ENCODE results near the gene CLEC18B.
A peak's percentile ranks its signal among the peaks of the same experiment; 100 is the strongest.

The CLEC18B gene

DNA sequence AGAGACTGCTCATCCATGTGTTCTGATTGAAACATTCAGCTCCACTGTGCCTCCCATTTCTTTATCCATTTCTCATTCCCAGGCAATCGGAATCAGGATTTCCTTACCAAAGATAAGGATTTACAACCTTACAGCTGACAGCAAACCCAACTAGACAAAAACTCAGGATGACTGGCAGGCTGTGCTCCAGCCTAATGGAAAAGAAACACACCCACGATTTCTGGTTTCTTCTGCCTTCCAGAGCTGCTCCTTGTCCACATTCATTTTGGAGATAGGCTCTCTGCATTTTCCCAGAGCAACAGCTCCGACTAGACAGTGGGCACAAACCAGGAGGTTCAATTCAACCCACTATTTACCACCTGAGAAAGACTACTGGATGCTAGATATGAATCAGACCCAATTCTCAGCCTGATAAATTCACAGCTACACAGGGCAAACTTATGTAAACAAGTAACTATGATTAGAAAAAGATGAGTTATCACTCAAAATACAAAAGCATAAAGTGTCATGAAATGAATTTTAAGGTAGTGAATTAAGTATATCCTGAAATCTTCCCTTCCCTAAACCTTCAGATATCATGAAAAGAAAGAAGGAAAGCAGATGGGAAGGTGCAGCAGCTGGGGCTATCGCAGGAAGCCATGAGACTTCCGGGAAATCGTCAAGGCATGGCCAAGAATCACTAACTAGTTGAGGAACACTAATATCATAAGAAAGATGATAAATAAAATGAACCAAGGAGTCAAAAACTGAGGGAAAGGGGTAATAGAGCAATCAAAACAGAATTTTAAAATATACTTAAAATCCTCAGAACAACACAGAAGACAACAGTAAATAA lies 44.8 kb upstream of the CLEC18B start:
- TF ChIP-seq SPI1 (IDR thresholded peaks at IDR 0.05; ENCODE audit: borderline replicate concordance, low read depth) = no peak
- no peak for TF ChIP-seq GABPA (IDR thresholded peaks at IDR 0.05; ENCODE audit: low read depth)
- TF ChIP-seq, protein P1, sequence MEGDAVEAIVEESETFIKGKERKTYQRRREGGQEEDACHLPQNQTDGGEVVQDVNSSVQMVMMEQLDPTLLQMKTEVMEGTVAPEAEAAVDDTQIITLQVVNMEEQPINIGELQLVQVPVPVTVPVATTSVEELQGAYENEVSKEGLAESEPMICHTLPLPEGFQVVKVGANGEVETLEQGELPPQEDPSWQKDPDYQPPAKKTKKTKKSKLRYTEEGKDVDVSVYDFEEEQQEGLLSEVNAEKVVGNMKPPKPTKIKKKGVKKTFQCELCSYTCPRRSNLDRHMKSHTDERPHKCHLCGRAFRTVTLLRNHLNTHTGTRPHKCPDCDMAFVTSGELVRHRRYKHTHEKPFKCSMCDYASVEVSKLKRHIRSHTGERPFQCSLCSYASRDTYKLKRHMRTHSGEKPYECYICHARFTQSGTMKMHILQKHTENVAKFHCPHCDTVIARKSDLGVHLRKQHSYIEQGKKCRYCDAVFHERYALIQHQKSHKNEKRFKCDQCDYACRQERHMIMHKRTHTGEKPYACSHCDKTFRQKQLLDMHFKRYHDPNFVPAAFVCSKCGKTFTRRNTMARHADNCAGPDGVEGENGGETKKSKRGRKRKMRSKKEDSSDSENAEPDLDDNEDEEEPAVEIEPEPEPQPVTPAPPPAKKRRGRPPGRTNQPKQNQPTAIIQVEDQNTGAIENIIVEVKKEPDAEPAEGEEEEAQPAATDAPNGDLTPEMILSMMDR (IDR thresholded peaks at IDR 0.05; ENCODE audit: insufficient read depth, low read length) = no peak
- TF ChIP-seq, protein P2, sequence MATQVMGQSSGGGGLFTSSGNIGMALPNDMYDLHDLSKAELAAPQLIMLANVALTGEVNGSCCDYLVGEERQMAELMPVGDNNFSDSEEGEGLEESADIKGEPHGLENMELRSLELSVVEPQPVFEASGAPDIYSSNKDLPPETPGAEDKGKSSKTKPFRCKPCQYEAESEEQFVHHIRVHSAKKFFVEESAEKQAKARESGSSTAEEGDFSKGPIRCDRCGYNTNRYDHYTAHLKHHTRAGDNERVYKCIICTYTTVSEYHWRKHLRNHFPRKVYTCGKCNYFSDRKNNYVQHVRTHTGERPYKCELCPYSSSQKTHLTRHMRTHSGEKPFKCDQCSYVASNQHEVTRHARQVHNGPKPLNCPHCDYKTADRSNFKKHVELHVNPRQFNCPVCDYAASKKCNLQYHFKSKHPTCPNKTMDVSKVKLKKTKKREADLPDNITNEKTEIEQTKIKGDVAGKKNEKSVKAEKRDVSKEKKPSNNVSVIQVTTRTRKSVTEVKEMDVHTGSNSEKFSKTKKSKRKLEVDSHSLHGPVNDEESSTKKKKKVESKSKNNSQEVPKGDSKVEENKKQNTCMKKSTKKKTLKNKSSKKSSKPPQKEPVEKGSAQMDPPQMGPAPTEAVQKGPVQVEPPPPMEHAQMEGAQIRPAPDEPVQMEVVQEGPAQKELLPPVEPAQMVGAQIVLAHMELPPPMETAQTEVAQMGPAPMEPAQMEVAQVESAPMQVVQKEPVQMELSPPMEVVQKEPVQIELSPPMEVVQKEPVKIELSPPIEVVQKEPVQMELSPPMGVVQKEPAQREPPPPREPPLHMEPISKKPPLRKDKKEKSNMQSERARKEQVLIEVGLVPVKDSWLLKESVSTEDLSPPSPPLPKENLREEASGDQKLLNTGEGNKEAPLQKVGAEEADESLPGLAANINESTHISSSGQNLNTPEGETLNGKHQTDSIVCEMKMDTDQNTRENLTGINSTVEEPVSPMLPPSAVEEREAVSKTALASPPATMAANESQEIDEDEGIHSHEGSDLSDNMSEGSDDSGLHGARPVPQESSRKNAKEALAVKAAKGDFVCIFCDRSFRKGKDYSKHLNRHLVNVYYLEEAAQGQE (IDR thresholded peaks at IDR 0.05; ENCODE audit: insufficient replicate concordance, low read depth) = no peak
- DNase-seq (ENCODE audit: low read depth in 1 of 2, low spot score in 1 of 2) = no peak
- Histone ChIP-seq H3K27ac (replicated peaks) (no peak overlapping the region), H3K4me3 (replicated peaks; ENCODE audit: insufficient read depth, low read length) (no peak overlapping the region), H3K27me3 (ENCODE audit: insufficient read depth, poor library complexity, severe bottlenecking) (no peaks in the 10 kb centered on the region)

DNA sequence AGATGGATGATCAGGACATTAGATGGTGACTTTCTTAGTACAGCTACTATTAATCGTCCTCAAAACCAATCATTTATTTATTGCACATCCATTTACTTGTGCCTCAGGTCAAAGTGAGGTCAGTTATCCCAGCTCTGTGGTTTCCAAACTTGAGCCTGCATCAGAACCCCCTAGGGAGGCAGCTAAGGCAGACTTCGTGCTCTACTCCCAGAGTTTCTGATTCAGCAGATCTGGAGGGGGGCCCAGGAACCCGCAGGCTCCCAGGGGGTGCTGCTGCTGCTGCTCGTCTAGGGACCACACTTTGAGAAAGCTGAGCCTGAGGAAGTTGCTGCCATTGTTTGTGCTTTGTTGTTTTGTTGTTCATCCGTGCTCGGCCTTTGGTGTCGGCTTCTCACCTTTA lies 44.0 kb upstream of the CLEC18B start:
- H3K27me3 ChIP-seq (ENCODE audit: insufficient read depth, poor library complexity, severe bottlenecking) = no peaks in the 10 kb centered on the region
- no peak for DNase-seq (ENCODE audit: low read depth in 1 of 2, low spot score in 1 of 2)

DNA sequence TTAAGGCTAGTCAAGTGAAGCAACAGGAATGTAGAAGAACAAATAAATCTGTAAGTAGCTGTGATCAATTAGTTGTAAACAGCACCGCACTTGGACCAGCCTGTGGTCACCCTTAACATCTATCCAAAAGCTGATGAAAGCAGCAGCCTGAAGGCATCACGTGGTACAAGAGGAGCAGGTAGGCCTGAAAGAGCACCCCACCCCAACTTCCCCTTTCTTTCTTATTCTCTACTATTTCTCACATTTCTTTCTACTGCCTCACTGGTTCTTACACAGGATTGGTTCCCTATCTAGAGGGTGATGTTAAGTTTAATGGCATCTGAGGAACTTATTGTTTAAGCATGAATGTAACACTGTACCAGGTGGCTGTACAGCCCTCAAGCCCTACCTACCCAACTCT lies 42.6 kb upstream of the CLEC18B start:
- H3K27me3 ChIP-seq (ENCODE audit: insufficient read depth, poor library complexity, severe bottlenecking) = no peaks in the 10 kb centered on the region
- DNase-seq (ENCODE audit: low read depth in 1 of 2, low spot score in 1 of 2) = peak; percentile 5 to 33
- no peak for TF ChIP-seq POLR2AphosphoS5 (IDR thresholded peaks at IDR 0.05; ENCODE audit: low read depth)
- no peak for TF ChIP-seq SPI1 (IDR thresholded peaks at IDR 0.05; ENCODE audit: borderline replicate concordance, low read depth)
- no peak overlapping the region for H3K27ac ChIP-seq (replicated peaks)
- no peak overlapping the region for H3K4me3 ChIP-seq (replicated peaks; ENCODE audit: insufficient read depth, low read length)

More for the DNA sequence above, 44.0 kb upstream of the CLEC18B start:
- TF ChIP-seq SPI1 (IDR thresholded peaks at IDR 0.05; ENCODE audit: borderline replicate concordance, low read depth) (no peak), GABPA (IDR thresholded peaks at IDR 0.05; ENCODE audit: low read depth) (no peak), POLR2AphosphoS5 (IDR thresholded peaks at IDR 0.05; ENCODE audit: low read depth) (no peak)
- TF ChIP-seq, protein P2 (IDR thresholded peaks at IDR 0.05; ENCODE audit: insufficient replicate concordance, low read depth) = no peak
- TF ChIP-seq, protein P1 (IDR thresholded peaks at IDR 0.05; ENCODE audit: insufficient read depth, low read length) = no peak
- Histone ChIP-seq H3K27ac (replicated peaks) (no peak overlapping the region), H3K4me3 (replicated peaks; ENCODE audit: insufficient read depth, low read length) (no peak overlapping the region)

DNA sequence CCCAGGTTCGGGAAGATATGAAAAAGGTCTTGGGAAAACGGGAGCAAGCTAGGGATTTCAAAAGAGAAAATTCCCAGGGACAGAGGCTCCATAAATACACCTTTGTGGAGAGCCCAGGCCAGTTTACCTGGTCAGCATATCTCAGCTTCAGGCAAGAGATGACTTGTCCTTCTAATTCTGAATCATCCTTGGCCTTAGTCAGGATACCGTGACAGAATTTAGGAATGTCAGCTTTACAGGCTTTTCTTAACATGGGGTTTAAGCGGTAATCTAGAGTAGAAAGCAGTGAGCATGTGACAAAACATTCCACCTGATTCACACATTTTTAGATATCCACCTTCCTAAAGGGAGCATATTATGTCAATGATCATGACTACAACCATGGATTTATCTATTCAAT lies 41.1 kb upstream of the CLEC18B start:
- no peaks in the 10 kb centered on the region for H3K27me3 ChIP-seq (ENCODE audit: insufficient read depth, poor library complexity, severe bottlenecking)
- TF ChIP-seq SPI1 (IDR thresholded peaks at IDR 0.05; ENCODE audit: borderline replicate concordance, low read depth) (no peak), POLR2AphosphoS5 (IDR thresholded peaks at IDR 0.05; ENCODE audit: low read depth) (no peak), GABPA (IDR thresholded peaks at IDR 0.05; ENCODE audit: low read depth) (no peak)
- TF ChIP-seq, protein P2 (IDR thresholded peaks at IDR 0.05; ENCODE audit: insufficient replicate concordance, low read depth) = no peak
- TF ChIP-seq, protein P1 (IDR thresholded peaks at IDR 0.05; ENCODE audit: insufficient read depth, low read length) = no peak
- no peak overlapping the region for H3K4me3 ChIP-seq (replicated peaks; ENCODE audit: insufficient read depth, low read length)
- no peak overlapping the region for H3K27ac ChIP-seq (replicated peaks)
- no peak for DNase-seq (ENCODE audit: low read depth in 1 of 2, low spot score in 1 of 2)

Measured in HL-60 (cell line).